ENCODE measurements around the gene GAPT.

The GAPT gene

GRCh38 chr5:58501778-58502417, 10.7 kb downstream of the GAPT start:
- ChIA-PET POLR2A (no interaction called here), CTCF (interaction anchor here (0.6 to 7.3 kb wide), 4 partner anchors 21 to 348 kb away, joined by 3 to 118 read pairs (median 3); no protein-coding TSS in a partner anchor)
- no peak overlapping the region for H3K4me3 ChIP-seq (ENCODE audit: low read depth, low read length)
- no peak overlapping the region for H3K27ac ChIP-seq (ENCODE audit: extremely low read depth, low read depth, low read length)
- no peak for TF ChIP-seq ZNF548 (tag by site-specific recombination; IDR thresholded peaks at IDR 0.05)
- TF ChIP-seq ZNF785 (tag by site-specific recombination; IDR thresholded peaks at IDR 0.05) = no peak
- TF ChIP-seq ZNF391 (tag by site-specific recombination; IDR thresholded peaks at IDR 0.05; ENCODE audit: borderline replicate concordance, low read depth) = no peak
- no peak for TF ChIP-seq KLF9 (tag by site-specific recombination; IDR thresholded peaks at IDR 0.05; ENCODE audit: low read depth)
- no peak for TF ChIP-seq FEZF1 (tag by site-specific recombination; IDR thresholded peaks at IDR 0.05)
- no peak for TF ChIP-seq ZNF16 (tag by site-specific recombination; IDR thresholded peaks at IDR 0.05; ENCODE audit: low read depth)
- TF ChIP-seq WT1 (tag by site-specific recombination; IDR thresholded peaks at IDR 0.05) = no peak
- TF ChIP-seq ZNF19 (tag by site-specific recombination; IDR thresholded peaks at IDR 0.05; ENCODE audit: low read depth) = no peak
- TF ChIP-seq ZNF513 (tag by site-specific recombination; IDR thresholded peaks at IDR 0.05) = no peak
- TF ChIP-seq ZNF768 (tag by site-specific recombination; IDR thresholded peaks at IDR 0.05) = no peak
- TF ChIP-seq ZNF138 (tag by site-specific recombination; IDR thresholded peaks at IDR 0.05; ENCODE audit: borderline replicate concordance) = no peak
- no peak for TF ChIP-seq KLF1 (tag by site-specific recombination; IDR thresholded peaks at IDR 0.05)
- TF ChIP-seq ZNF501 (tag by site-specific recombination; IDR thresholded peaks at IDR 0.05) = no peak
- no peak for TF ChIP-seq KLF17 (tag by site-specific recombination; IDR thresholded peaks at IDR 0.05)
- no peak for TF ChIP-seq SETDB1 (IDR thresholded peaks at IDR 0.05; ENCODE audit: insufficient read length, low read length)
- TF ChIP-seq ZNF560 (tag by site-specific recombination; IDR thresholded peaks at IDR 0.05; ENCODE audit: borderline replicate concordance) = no peak
- no peak for TF ChIP-seq ZNF791 (tag by site-specific recombination; IDR thresholded peaks at IDR 0.05)
- no peak for TF ChIP-seq GLIS1 (tag by site-specific recombination; IDR thresholded peaks at IDR 0.05)
- no peak for TF ChIP-seq ZNF48 (tag by site-specific recombination; IDR thresholded peaks at IDR 0.05)
- no peaks in the 10 kb centered on the region for H3K4me1 ChIP-seq (ENCODE audit: control insufficient read depth, insufficient read depth, low read length)
- no peaks in the 10 kb centered on the region for H3K36me3 ChIP-seq (ENCODE audit: control insufficient read depth in 2 of 2, insufficient read depth in 1 of 2, low read length in 2 of 2)
- H3K9me3 ChIP-seq (ENCODE audit: control insufficient read depth, insufficient read depth, low read depth, low read length) = no peaks in the 10 kb centered on the region

GRCh38 chr5:58503390-58504046, 12.3 kb downstream of the GAPT start:
- no peaks in the 10 kb centered on the region for H3K9me3 ChIP-seq (ENCODE audit: control insufficient read depth, insufficient read depth, low read depth, low read length)
- no peaks in the 10 kb centered on the region for H3K4me1 ChIP-seq (ENCODE audit: control insufficient read depth, insufficient read depth, low read length)
- ChIA-PET POLR2A (no interaction called here), CTCF (interaction anchor here (0.6 to 0.9 kb wide), 5 partner anchors 9 to 366 kb away, joined by 3 to 5 read pairs (median 3); no protein-coding TSS in a partner anchor)
- no peak overlapping the region for H3K27ac ChIP-seq (ENCODE audit: extremely low read depth, low read depth, low read length)
- H3K36me3 ChIP-seq (ENCODE audit: control insufficient read depth in 2 of 2, insufficient read depth in 1 of 2, low read length in 2 of 2) = no peaks in the 10 kb centered on the region
- no peak overlapping the region for H3K4me3 ChIP-seq (ENCODE audit: low read depth, low read length)
- TF ChIP-seq ZBTB1 (tag by site-specific recombination; IDR thresholded peaks at IDR 0.05) (no peak), ZNF354C (tag by site-specific recombination; IDR thresholded peaks at IDR 0.05; ENCODE audit: borderline replicate concordance, low read depth) (no peak), RBAK (tag by site-specific recombination; IDR thresholded peaks at IDR 0.05) (no peak), BCL6B (tag by site-specific recombination; IDR thresholded peaks at IDR 0.05) (no peak), HOXD13 (CRISPR knock-in tag; IDR thresholded peaks at IDR 0.05; ENCODE audit: borderline replicate concordance) (no peak), ZNF843 (tag by site-specific recombination; IDR thresholded peaks at IDR 0.05) (no peak), ZNF596 (tag by site-specific recombination; IDR thresholded peaks at IDR 0.05) (no peak), ZBTB20 (tag by site-specific recombination; IDR thresholded peaks at IDR 0.05) (no peak), ZNF19 (tag by site-specific recombination; IDR thresholded peaks at IDR 0.05; ENCODE audit: low read depth) (no peak), WT1 (tag by site-specific recombination; IDR thresholded peaks at IDR 0.05) (no peak), ZNF280D (tag by site-specific recombination; IDR thresholded peaks at IDR 0.05) (no peak), ZNF157 (tag by site-specific recombination; IDR thresholded peaks at IDR 0.05) (no peak)

All from HEK293 (cell line).